Measurements from ENCODE around the gene COA1. TPM values are rescaled to one million over a fixed set of nuclear protein-coding genes. Genes with fewer than 3 reads are reported as not detected.

Gene COA1
- total RNA-seq, 4 donors from 2014 or later, result 59.4 to 72.0 (median 68.7) TPM

GRCh38 chr7:43636093-43636492 is 93.2 kb downstream of the COA1 start:
- TF ChIP-seq CTCF (IDR thresholded peaks at IDR 0.05) (no peak), POLR2A (IDR thresholded peaks at IDR 0.05) (no peak)
- Histone ChIP-seq H3K27me3 (no peaks in the 10 kb centered on the region), H3K4me3 (replicated peaks in 1 of 3) (no peak overlapping the region), H3K4me1 (peaks cover 26 to 33% of the 10 kb centered on the region in 2 donors), H3K36me3 (peaks cover 0 to 4% of the 10 kb centered on the region in 2 donors), H3K27ac (peak overlapping the region; percentile 43 to 68 (median 66)), H3K9me3 (no peaks in the 10 kb centered on the region)
- intact Hi-C loops (cut with DNase I), result no loop called here
- peak; percentile 69 to 74 for DNase-seq
- 39 to 45% methylated on average over 6 of the region's 6 CpGs for WGBS, 2 donors

- Histone ChIP-seq H3K9me3 (no peaks in the 10 kb centered on the region), H3K36me3 (peaks cover 0 to 7% of the 10 kb centered on the region in 2 donors), H3K4me3 (replicated peaks in 1 of 3) (no peak overlapping the region), H3K27ac (no peak overlapping the region), H3K4me1 (peaks cover 12 to 19% of the 10 kb centered on the region in 2 donors), H3K27me3 (no peaks in the 10 kb centered on the region)
- intact Hi-C loops (cut with DNase I), result no loop called here
- 92 to 100% methylated on average over 2 of the region's 2 CpGs for WGBS, 2 donors
- no peak for DNase-seq
- TF ChIP-seq CTCF (IDR thresholded peaks at IDR 0.05) (no peak), POLR2A (IDR thresholded peaks at IDR 0.05) (no peak)
These were observed 94.9 kb downstream of the COA1 start for GRCh38 chr7:43634384-43634783.

- Histone ChIP-seq H3K9me3 (no peaks in the 10 kb centered on the region), H3K4me3 (replicated peaks in 1 of 3) (no peak overlapping the region), H3K4me1 (peaks cover 9 to 16% of the 10 kb centered on the region in 2 donors), H3K27ac (no peak overlapping the region), H3K27me3 (no peaks in the 10 kb centered on the region), H3K36me3 (peaks cover 0 to 7% of the 10 kb centered on the region in 2 donors)
- no peak for TF ChIP-seq POLR2A (IDR thresholded peaks at IDR 0.05)
- no peak for TF ChIP-seq CTCF (IDR thresholded peaks at IDR 0.05)
- no peak for DNase-seq
- WGBS, 2 donors, result 98 to 99% methylated on average over 4 of the region's 4 CpGs
- intact Hi-C loops (cut with DNase I), result no loop called here
These were observed 96.6 kb downstream of the COA1 start for GRCh38 chr7:43632746-43633145.

- WGBS, 2 donors, result 94 to 97% methylated on average over 2 of the region's 2 CpGs
- intact Hi-C loops (cut with DNase I), result no loop called here
- Histone ChIP-seq H3K27me3 (no peaks in the 10 kb centered on the region), H3K4me1 (peaks cover 15 to 16% of the 10 kb centered on the region in 2 donors), H3K27ac (no peak overlapping the region), H3K9me3 (no peaks in the 10 kb centered on the region), H3K4me3 (replicated peaks in 1 of 3) (no peak overlapping the region), H3K36me3 (peaks cover 0 to 7% of the 10 kb centered on the region in 2 donors)
- no peak for DNase-seq
- TF ChIP-seq POLR2A (IDR thresholded peaks at IDR 0.05) (no peak), CTCF (IDR thresholded peaks at IDR 0.05) (no peak)
These were observed 97.8 kb downstream of the COA1 start for GRCh38 chr7:43631559-43631958.

GRCh38 chr7:43630482-43630881 is 98.8 kb downstream of the COA1 start:
- WGBS, 2 donors, result 80 to 81% methylated on average over 3 of the region's 3 CpGs
- no peak overlapping the region for H3K27ac ChIP-seq
- H3K36me3 ChIP-seq, result peaks cover 0 to 7% of the 10 kb centered on the region in 2 donors
- no peaks in the 10 kb centered on the region for H3K9me3 ChIP-seq
- no peak for TF ChIP-seq CTCF (IDR thresholded peaks at IDR 0.05)
- TF ChIP-seq POLR2A (IDR thresholded peaks at IDR 0.05), result no peak
- no peak for DNase-seq
- no peak overlapping the region for H3K4me3 ChIP-seq (replicated peaks in 1 of 3)
- H3K4me1 ChIP-seq, result peaks cover 19 to 24% of the 10 kb centered on the region in 2 donors
- H3K27me3 ChIP-seq, result no peaks in the 10 kb centered on the region
- intact Hi-C loops (cut with DNase I), result no loop called here
